ENCODE data around the gene PROSER3. TPM values are rescaled to one million over a fixed set of nuclear protein-coding genes. Genes with fewer than 3 reads are reported as not detected.

The PROSER3 gene
- total and polyA plus RNA-seq, 2 of the 13 experiments (the other 11 are each of a cell fraction or from before 2014, with no cell fraction given): 5.1 to 5.7 TPM

DNA sequence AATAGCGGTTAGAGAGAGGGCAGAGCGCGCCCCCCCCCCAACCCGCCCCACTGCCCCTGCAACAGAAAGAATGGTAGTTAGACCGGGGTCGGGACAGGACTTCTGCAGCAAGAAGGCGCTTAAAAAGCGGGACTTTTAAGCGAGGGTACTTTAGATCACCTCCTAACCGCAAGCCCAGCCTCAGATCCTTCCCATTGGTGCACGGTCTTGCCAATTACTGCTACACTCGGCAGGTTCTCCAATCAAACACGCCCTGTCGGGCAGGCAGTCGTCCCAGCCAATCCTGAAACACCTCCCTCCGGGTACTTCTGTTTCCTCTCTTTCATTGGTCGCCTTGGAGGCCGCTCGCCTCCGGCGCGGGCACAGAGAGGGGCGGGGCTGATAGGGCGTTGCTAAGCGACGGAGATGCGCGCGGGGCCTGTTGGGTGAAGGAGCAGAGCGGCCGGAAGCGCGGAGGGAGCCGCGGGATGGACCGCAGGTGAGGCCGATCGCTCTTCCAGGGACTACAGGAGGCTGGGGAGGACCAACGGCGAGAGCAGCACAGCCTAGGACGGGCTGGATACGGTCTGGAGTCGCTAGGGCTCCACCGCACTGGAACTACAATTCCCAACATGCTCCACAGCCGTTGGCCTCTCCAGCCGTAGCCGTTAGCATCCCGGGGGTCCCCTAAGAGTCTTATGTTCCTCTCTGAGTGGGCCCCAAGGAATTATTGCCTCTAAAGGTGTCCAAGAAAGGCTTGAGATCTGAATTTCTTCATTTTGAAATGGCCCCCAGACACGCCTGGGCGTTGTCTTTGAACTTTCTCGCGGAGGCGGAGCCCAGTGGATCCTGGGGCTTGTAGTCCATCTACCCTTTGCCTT, at the start of gene PROSER3 (continued):
- TF ChIP-seq MED1 (CRISPR knock-in tag; IDR thresholded peaks at IDR 0.05) (peak; percentile 58), PLSCR1 (CRISPR knock-in tag; IDR thresholded peaks at IDR 0.05; ENCODE audit: borderline replicate concordance) (no peak), RARG (CRISPR knock-in tag; IDR thresholded peaks at IDR 0.05; ENCODE audit: low read depth) (no peak), PHF20 (CRISPR knock-in tag; IDR thresholded peaks at IDR 0.05) (peak; percentile 58), SIN3B (IDR thresholded peaks at IDR 0.05; ENCODE audit: low read length) (0 out of 2 replicates have a peak, but pooled peaks have one; percentile 18), KLF12 (CRISPR knock-in tag; IDR thresholded peaks at IDR 0.05; ENCODE audit: borderline replicate concordance) (peak; percentile 33; the same call in 1 of the 2 replicates), PLRG1 (conservative IDR thresholded peaks at IDR 0.05) (no peak), SRSF4 (IDR thresholded peaks at IDR 0.05; ENCODE audit: low read depth, low read length, poor library complexity, severe bottlenecking) (no peak), ZNF460 (CRISPR knock-in tag; IDR thresholded peaks at IDR 0.05; ENCODE audit: borderline replicate concordance) (no peak), TARDBP (CRISPR knock-in tag; IDR thresholded peaks at IDR 0.05) (0 out of 2 replicates have a peak, but pooled peaks have one; percentile 76), RXRB (CRISPR knock-in tag; IDR thresholded peaks at IDR 0.05; ENCODE audit: borderline replicate concordance) (0 out of 2 replicates have a peak, but pooled peaks have one; percentile 3), ZNF530 (CRISPR knock-in tag; IDR thresholded peaks at IDR 0.05; ENCODE audit: low read depth) (no peak), JUND (CRISPR knock-in tag; IDR thresholded peaks at IDR 0.05) (no peak), POLR2G (IDR thresholded peaks at IDR 0.05; ENCODE audit: low read depth, low read length) (peak; percentile 65), ZEB1 (IDR thresholded peaks at IDR 0.05; ENCODE audit: insufficient replicate concordance, low read depth) (no peak), PREB (CRISPR knock-in tag; IDR thresholded peaks at IDR 0.05) (no peak), SPEN (CRISPR knock-in tag; IDR thresholded peaks at IDR 0.05; ENCODE audit: low read depth) (peak; percentile 56), CHCHD3 (CRISPR knock-in tag; IDR thresholded peaks at IDR 0.05) (no peak), MAFG (CRISPR knock-in tag; IDR thresholded peaks at IDR 0.05) (no peak), HOXA9 (CRISPR knock-in tag; IDR thresholded peaks at IDR 0.05; ENCODE audit: borderline replicate concordance) (no peak), FOXO1 (CRISPR knock-in tag; IDR thresholded peaks at IDR 0.05) (no peak)
- TF ChIP-seq, protein P1, sequence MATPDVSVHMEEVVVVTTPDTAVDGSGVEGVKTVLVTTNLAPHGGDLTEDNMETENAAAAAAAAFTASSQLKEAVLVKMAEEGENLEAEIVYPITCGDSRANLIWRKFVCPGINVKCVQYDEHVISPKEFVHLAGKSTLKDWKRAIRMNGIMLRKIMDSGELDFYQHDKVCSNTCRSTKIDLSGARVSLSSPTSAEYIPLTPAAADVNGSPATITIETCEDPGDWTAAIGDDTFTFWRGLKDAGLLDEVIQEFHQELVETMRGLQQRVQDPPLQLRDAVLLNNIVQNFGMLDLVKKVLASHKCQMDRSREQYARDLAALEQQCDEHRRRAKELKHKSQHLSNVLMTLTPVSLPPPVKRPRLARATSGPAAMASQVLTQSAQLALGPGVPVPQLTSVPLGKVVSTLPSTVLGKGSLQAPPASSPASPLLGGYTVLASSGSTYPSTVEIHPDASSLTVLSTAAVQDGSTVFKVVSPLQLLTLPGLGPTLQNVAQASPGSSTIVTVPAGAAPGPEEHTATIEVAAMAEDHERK (CRISPR knock-in tag; IDR thresholded peaks at IDR 0.05; ENCODE audit: low read depth): no peak
- TF ChIP-seq, protein P2, sequence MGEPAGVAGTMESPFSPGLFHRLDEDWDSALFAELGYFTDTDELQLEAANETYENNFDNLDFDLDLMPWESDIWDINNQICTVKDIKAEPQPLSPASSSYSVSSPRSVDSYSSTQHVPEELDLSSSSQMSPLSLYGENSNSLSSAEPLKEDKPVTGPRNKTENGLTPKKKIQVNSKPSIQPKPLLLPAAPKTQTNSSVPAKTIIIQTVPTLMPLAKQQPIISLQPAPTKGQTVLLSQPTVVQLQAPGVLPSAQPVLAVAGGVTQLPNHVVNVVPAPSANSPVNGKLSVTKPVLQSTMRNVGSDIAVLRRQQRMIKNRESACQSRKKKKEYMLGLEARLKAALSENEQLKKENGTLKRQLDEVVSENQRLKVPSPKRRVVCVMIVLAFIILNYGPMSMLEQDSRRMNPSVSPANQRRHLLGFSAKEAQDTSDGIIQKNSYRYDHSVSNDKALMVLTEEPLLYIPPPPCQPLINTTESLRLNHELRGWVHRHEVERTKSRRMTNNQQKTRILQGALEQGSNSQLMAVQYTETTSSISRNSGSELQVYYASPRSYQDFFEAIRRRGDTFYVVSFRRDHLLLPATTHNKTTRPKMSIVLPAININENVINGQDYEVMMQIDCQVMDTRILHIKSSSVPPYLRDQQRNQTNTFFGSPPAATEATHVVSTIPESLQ (CRISPR knock-in tag; conservative IDR thresholded peaks at IDR 0.05): no peak
- TF ChIP-seq, protein P3, sequence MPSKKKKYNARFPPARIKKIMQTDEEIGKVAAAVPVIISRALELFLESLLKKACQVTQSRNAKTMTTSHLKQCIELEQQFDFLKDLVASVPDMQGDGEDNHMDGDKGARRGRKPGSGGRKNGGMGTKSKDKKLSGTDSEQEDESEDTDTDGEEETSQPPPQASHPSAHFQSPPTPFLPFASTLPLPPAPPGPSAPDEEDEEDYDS (CRISPR knock-in tag; IDR thresholded peaks at IDR 0.05): peak; percentile 62; the same call in 1 of the 2 replicates

Measured in HepG2 (cell line).